Transverse colon (tissue), 4 donors: ENCODE results near the gene VMP1. TPM values are rescaled to one million over a fixed set of nuclear protein-coding genes. Genes with fewer than 3 reads are reported as not detected.

ENCODE experiments used
- DNase-seq: peaks from one replicate; pipeline ENCODE4 v3.0.0-alpha.2; 2019
- H3K27ac ChIP-seq, 4 donors: fragments of 200-600 bp; sonication (generic); 2 replicates each; pipeline ENCODE4 v1.5.1; 2016 to 2018; ENCODE audit warnings: inconsistent platforms in 4 of 4
- H3K27me3 ChIP-seq: fragments of 200-600 bp; sonication (generic); 2 replicates; pipeline ENCODE4 v1.5.1; 2017; ENCODE audit warnings: inconsistent platforms
- H3K36me3 ChIP-seq, 4 donors: fragments of 200-600 bp; sonication (generic); 2 replicates each; pipeline ENCODE4 v1.5.1; 2017 to 2019; ENCODE audit warnings: inconsistent platforms in 4 of 4
- H3K4me1 ChIP-seq, 4 donors: fragments of 200-600 bp; sonication (generic); 2 replicates each; pipeline ENCODE4 v1.5.1; 2017 to 2020; ENCODE audit warnings: inconsistent platforms in 4 of 4
- H3K4me3 ChIP-seq, 4 donors: fragments of 200-600 bp; sonication (generic); 1 replicate in 1 of 4; 2 replicates in 3 of 4; pipeline versions ENCODE4 v1.5.1 to v1.6.1; 2017 to 2019; ENCODE audit warnings: inconsistent platforms in 4 of 4
- H3K9me3 ChIP-seq, 2 donors: fragments of 200-600 bp; sonication (generic); 2 replicates each; pipeline ENCODE4 v1.5.1; 2017 to 2019; ENCODE audit warnings: inconsistent platforms in 2 of 2
- EP300 ChIP-seq: sonication (generic); formaldehyde crosslinking; IDR thresholded peaks from one replicate; pipeline ENCODE4 v1.6.1; 2017; ENCODE audit warnings: antibody characterized with exemption, low read depth
- POLR2A ChIP-seq: fragments of 450-650 bp; IDR thresholded peaks from one replicate; pipeline ENCODE4 v1.6.1; 2016; ENCODE audit warnings: antibody characterized with exemption, mild to moderate bottlenecking, moderate library complexity
- POLR2AphosphoS5 ChIP-seq, 3 donors: sonication (generic); formaldehyde crosslinking; IDR thresholded peaks; one replicate each; pipeline ENCODE4 v1.6.1; 2016; ENCODE audit warnings: antibody characterized with exemption in 3 of 3
- WGBS, 2 donors: methylation state at CpG; one replicate each; pipeline ENCODE4 v1.1.5; 2018; ENCODE audit warnings: low coverage in 1 of 2; 5-methylcytosine and 5-hydroxymethylcytosine counted together
- in situ Hi-C, 4 donors: fragments of 200-750 bp; cut with MboI; loops; one replicate each; pipeline versions ENCODE4 v1.15.0 to v1.15.1; 2017; ENCODE audit warnings: low sequenced_read_pairs in 3 of 4, low pct_ligation_motif_present in 1 of 4, low pct_unique_long_range_greater_than_20kb in 1 of 4
- intact Hi-C: fragments of 100-400 bp; cut with DNase I; formaldehyde crosslinking; loops from one replicate; pipeline ENCODE4 v1.15.1; 2023; ENCODE audit warnings: low total_unique reads
- total RNA-seq, 4 donors: library from RNA; depleted of rRNA; stranded (reverse); fragments of >200 nt; gene quantifications; one replicate each; pipeline ENCODE4 v1.1.0, GENCODE V29; 2016
- TF ChIP-seq, protein P1 (sequence below), 5 experiments: fragments of 200-600 bp in 3 of 5; fragments of 450-650 bp in 2 of 5; sonication (generic) in 3 of 5; IDR thresholded peaks; 1 replicate in 2 of 5; 2 replicates in 3 of 5; pipeline ENCODE4 v1.5.1; 2016 to 2017; ENCODE audit warnings: antibody characterized with exemption in 5 of 5, inconsistent platforms in 3 of 5, mild to moderate bottlenecking in 2 of 5, moderate library complexity in 1 of 5

The VMP1 gene
- total RNA-seq, 4 donors from 2014 or later: 136 to 547 (median 339) TPM

DNA sequence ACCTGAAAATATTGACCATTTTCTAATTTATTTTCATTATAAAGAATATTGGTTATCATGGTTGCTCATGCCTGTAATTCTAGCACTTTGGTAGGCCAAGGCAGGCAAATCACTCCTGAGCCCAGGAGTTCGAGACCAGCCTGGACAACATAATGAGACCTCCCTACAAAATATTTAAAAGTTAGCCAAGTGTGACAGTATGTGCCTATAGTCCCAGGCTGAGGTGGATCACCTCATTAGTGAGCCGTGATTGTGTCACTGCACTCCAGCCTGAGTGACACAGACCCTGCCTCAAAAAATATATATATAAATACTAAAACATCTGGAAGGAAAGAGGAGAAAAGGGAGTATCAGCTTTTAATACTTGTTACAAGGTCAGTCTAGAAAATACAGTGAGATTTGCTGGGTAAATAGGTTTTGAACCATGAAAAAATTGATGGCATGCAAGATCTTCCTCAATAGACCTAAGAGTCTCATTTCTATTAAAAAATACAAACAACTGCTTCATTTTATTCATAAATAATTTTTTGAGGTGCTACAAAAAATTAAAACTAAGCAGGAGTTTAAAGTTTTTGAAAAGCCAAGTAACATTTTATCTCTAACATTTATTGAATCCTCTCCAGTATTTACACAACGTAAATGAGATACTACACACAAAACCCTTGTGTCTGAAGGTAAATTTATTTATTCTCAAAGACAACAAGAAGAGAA is 137.6 kb downstream of the VMP1 start:
- no peaks in the 10 kb centered on the region for H3K9me3 ChIP-seq
- H3K27me3 ChIP-seq: no peaks in the 10 kb centered on the region
- peak overlapping the region; percentile 91 to 99 (median 95) for H3K27ac ChIP-seq
- intact Hi-C loops (no loop called here), in situ Hi-C loops (no loop called here)
- no peak for TF ChIP-seq POLR2AphosphoS5 (IDR thresholded peaks at IDR 0.05)
- TF ChIP-seq POLR2A: no peak
- TF ChIP-seq, protein P1, sequence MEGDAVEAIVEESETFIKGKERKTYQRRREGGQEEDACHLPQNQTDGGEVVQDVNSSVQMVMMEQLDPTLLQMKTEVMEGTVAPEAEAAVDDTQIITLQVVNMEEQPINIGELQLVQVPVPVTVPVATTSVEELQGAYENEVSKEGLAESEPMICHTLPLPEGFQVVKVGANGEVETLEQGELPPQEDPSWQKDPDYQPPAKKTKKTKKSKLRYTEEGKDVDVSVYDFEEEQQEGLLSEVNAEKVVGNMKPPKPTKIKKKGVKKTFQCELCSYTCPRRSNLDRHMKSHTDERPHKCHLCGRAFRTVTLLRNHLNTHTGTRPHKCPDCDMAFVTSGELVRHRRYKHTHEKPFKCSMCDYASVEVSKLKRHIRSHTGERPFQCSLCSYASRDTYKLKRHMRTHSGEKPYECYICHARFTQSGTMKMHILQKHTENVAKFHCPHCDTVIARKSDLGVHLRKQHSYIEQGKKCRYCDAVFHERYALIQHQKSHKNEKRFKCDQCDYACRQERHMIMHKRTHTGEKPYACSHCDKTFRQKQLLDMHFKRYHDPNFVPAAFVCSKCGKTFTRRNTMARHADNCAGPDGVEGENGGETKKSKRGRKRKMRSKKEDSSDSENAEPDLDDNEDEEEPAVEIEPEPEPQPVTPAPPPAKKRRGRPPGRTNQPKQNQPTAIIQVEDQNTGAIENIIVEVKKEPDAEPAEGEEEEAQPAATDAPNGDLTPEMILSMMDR (IDR thresholded peaks at IDR 0.05): no peak
- no peak for TF ChIP-seq EP300
- DNase-seq: no peak
- H3K36me3 ChIP-seq: peaks cover 0 to 5% (median 2%) of the 10 kb centered on the region in 4 donors
- WGBS, 2 donors: 51 to 74% methylated on average over 3 of the region's 3 CpGs
- no peak overlapping the region for H3K4me3 ChIP-seq
- H3K4me1 ChIP-seq: peaks cover 29 to 81% (median 69%) of the 10 kb centered on the region in 4 donors

GRCh38 chr17:59845595-59846393 is 138.3 kb downstream of the VMP1 start:
- H3K4me1 ChIP-seq: peaks cover 29 to 88% (median 76%) of the 10 kb centered on the region in 4 donors
- intact Hi-C loops: no loop called here
- DNase-seq: peak; percentile 81
- TF ChIP-seq POLR2A: peak; percentile 55
- TF ChIP-seq POLR2AphosphoS5 (IDR thresholded peaks at IDR 0.05): peak; percentile 48 to 89 (median 76)
- TF ChIP-seq, protein P1 (IDR thresholded peaks at IDR 0.05): peak in 2 of 5 experiments; percentile 41 to 44
- peak; percentile 34 for TF ChIP-seq EP300
- peaks cover 0 to 5% (median 0%) of the 10 kb centered on the region in 4 donors for H3K36me3 ChIP-seq
- in situ Hi-C loops: no loop called here
- no peak overlapping the region for H3K4me3 ChIP-seq
- 18 to 29% methylated on average over 2 to 3 of the region's 3 CpGs for WGBS, 2 donors
- H3K9me3 ChIP-seq: no peaks in the 10 kb centered on the region
- H3K27me3 ChIP-seq: no peaks in the 10 kb centered on the region
- H3K27ac ChIP-seq: peak overlapping the region; percentile 91 to 99 (median 95)

DNA sequence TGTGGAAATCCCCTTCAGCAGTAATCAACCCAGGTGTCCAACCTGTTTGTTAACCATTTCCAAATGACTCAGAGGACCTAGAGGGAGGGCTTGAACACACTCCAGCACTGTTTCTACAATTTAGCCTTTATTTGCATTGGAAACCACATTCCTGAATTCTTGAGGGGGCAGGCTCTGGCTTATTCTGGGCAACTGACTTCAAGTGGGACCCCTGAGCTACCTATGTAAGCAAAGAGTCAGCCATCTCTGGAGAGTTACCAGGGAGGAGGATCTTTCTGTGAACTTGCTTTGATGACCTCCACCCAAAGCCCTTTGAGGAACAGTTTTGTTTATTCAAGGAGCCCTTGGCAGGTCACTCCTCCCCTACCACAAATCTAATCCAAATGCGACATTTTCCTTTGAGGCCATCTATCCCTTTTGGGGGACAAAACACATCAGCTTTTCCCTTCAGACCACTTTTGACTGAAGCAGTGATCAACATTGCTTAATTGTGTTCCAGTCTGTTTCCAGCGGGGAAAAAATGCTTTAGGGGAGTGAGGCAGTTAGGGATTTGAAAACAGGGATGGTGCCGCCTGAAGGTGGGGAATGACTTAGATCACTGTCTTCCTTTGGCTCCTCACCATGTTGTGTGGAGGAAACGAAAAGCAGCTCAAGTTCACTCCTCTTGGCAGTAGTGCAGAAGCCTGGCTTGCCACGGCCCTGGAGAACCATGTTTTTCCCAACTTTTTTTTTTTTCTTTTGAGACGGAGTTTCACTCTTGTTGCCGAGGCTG is 139.1 kb downstream of the VMP1 start:
- intact Hi-C loops (no loop called here), in situ Hi-C loops (no loop called here)
- no peaks in the 10 kb centered on the region for H3K36me3 ChIP-seq
- H3K9me3 ChIP-seq: no peaks in the 10 kb centered on the region
- WGBS, 2 donors: 7 to 24% methylated on average over 4 to 7 of the region's 7 CpGs
- H3K27me3 ChIP-seq: no peaks in the 10 kb centered on the region
- TF ChIP-seq EP300: no peak
- TF ChIP-seq POLR2A: peak; percentile 13
- peak in 2 of 3 donors; percentile 58 to 66 for TF ChIP-seq POLR2AphosphoS5 (IDR thresholded peaks at IDR 0.05)
- TF ChIP-seq, protein P1 (IDR thresholded peaks at IDR 0.05): peak in 1 of 5 experiments; percentile 14
- peak; percentile 51 for DNase-seq
- peaks cover 35 to 96% (median 84%) of the 10 kb centered on the region in 4 donors for H3K4me1 ChIP-seq
- peak overlapping the region in 1 of 4 donors; percentile 10 for H3K4me3 ChIP-seq
- H3K27ac ChIP-seq: peak overlapping the region; percentile 91 to 99 (median 95)

DNA sequence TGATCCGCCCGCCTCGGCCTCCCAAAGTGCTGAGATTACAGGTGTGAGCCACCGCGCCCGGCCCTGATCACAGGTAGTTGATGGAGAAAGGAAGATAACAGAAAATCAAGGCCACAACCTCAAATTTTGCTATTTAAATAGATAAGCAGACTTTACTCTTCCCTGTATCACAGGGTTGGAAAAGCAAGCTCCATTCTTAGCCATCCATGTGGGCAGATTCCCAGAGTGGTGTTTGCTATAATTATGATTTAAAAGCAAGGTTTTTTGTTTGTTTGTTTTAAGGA is 140.9 kb downstream of the VMP1 start:
- Histone ChIP-seq H3K4me3 (peak overlapping the region in 2 of 4 donors; percentile 6 to 35), H3K27ac (peak overlapping the region; percentile 91 to 99 (median 95)), H3K9me3 (no peaks in the 10 kb centered on the region), H3K4me1 (peaks cover 47 to 98% (median 91%) of the 10 kb centered on the region in 4 donors), H3K36me3 (no peaks in the 10 kb centered on the region), H3K27me3 (no peaks in the 10 kb centered on the region)
- WGBS, 2 donors: 68% methylated on average over 6 of the region's 6 CpGs; no CpG with 5 or more reads in 1 of the 2 donors
- intact Hi-C loops (no loop called here), in situ Hi-C loops (no loop called here)
- no peak for TF ChIP-seq POLR2A
- TF ChIP-seq, protein P1 (IDR thresholded peaks at IDR 0.05): no peak
- TF ChIP-seq EP300: no peak
- no peak for TF ChIP-seq POLR2AphosphoS5 (IDR thresholded peaks at IDR 0.05)
- DNase-seq: no peak
